Mesenchymal stem cell (in vitro differentiated cells and primary cell): Measurements from ENCODE around the gene TBL1X.

ENCODE experiments used
- DNase-seq: peaks from one replicate; pipeline ENCODE4 v3.0.0-alpha.2; 2013
- H2AFZ ChIP-seq: one replicate; pipeline ENCODE4 v1.6.1; 2013; ENCODE audit warnings: low read depth, mild to moderate bottlenecking, control low read depth, inconsistent platforms, low read length, moderate library complexity
- H2AK5ac ChIP-seq: 2 replicates; pipeline ENCODE4 v1.6.1; 2013; ENCODE audit warnings: low read length, moderate library complexity, mild to moderate bottlenecking, inconsistent platforms; ENCODE audit not compliant: severe bottlenecking
- H2BK120ac ChIP-seq: one replicate; pipeline ENCODE4 v1.6.1; 2013; ENCODE audit warnings: low read depth, mild to moderate bottlenecking, inconsistent platforms, low read length, moderate library complexity
- H2BK12ac ChIP-seq, 2 experiments: one replicate each; pipeline ENCODE4 v1.6.1; 2013; ENCODE audit warnings: inconsistent platforms in 2 of 2, low read length in 2 of 2, mild to moderate bottlenecking in 2 of 2, moderate library complexity in 2 of 2, control low read depth in 1 of 2
- H2BK15ac ChIP-seq: one replicate; pipeline ENCODE4 v1.6.1; 2013; ENCODE audit warnings: mild to moderate bottlenecking, low read depth, inconsistent platforms; ENCODE audit not compliant: poor library complexity, severe bottlenecking
- H2BK5ac ChIP-seq: 2 replicates; pipeline ENCODE4 v1.6.1; 2013; ENCODE audit warnings: low read depth, mild to moderate bottlenecking, low read length, control low read depth, inconsistent platforms; ENCODE audit not compliant: poor library complexity, severe bottlenecking
- H3K14ac ChIP-seq, 2 experiments: one replicate each; pipeline ENCODE4 v1.6.1; 2013; ENCODE audit warnings: inconsistent platforms in 2 of 2, low read length in 2 of 2, control low read depth in 1 of 2, mild to moderate bottlenecking in 1 of 2, moderate library complexity in 1 of 2
- H3K18ac ChIP-seq, 2 experiments: one replicate each; pipeline ENCODE4 v1.6.1; 2013; ENCODE audit warnings: inconsistent platforms in 2 of 2, low read length in 2 of 2, control low read depth in 1 of 2, low read depth in 1 of 2, mild to moderate bottlenecking in 1 of 2
- H3K23ac ChIP-seq, 2 experiments: one replicate each; pipeline ENCODE4 v1.6.1; 2013; ENCODE audit warnings: inconsistent platforms in 2 of 2, low read length in 2 of 2, mild to moderate bottlenecking in 2 of 2, moderate library complexity in 2 of 2, control low read depth in 1 of 2
- H3K27ac ChIP-seq: 2 replicates; pipeline ENCODE4 v1.5.1; 2013; ENCODE audit warnings: mild to moderate bottlenecking, moderate library complexity, low read length, control low read depth, inconsistent platforms; ENCODE audit not compliant: poor library complexity, severe bottlenecking
- H3K27me3 ChIP-seq, 2 experiments: 2 replicates each; pipeline versions ENCODE4 v1.6.1 to v1.7.0; 2013; ENCODE audit warnings: low read length in 2 of 2, mild to moderate bottlenecking in 2 of 2, moderate library complexity in 2 of 2, control low read depth in 1 of 2, inconsistent platforms in 1 of 2; ENCODE audit not compliant: control insufficient read depth in 1 of 2, insufficient read depth in 1 of 2
- H3K36me3 ChIP-seq, 2 experiments: 2 replicates each; pipeline versions ENCODE4 v1.6.1 to v1.7.0; 2013; ENCODE audit warnings: low read length in 2 of 2, control low read depth in 1 of 2, inconsistent platforms in 1 of 2, low read depth in 1 of 2, mild to moderate bottlenecking in 1 of 2; ENCODE audit not compliant: insufficient read depth in 2 of 2, control insufficient read depth in 1 of 2
- H3K4ac ChIP-seq, 2 experiments: one replicate each; pipeline ENCODE4 v1.6.1; 2013; ENCODE audit warnings: inconsistent platforms in 2 of 2, low read length in 2 of 2, mild to moderate bottlenecking in 2 of 2, moderate library complexity in 2 of 2, control low read depth in 1 of 2, low read depth in 1 of 2
- H3K4me1 ChIP-seq: 2 replicates; pipeline ENCODE4 v1.6.1; 2013; ENCODE audit warnings: low read depth, low read length, control low read depth; ENCODE audit not compliant: control insufficient read depth, insufficient read depth
- H3K4me2 ChIP-seq: 2 replicates; pipeline ENCODE4 v1.6.1; 2013; ENCODE audit warnings: low read length, mild to moderate bottlenecking, inconsistent platforms; ENCODE audit not compliant: poor library complexity, severe bottlenecking
- H3K4me3 ChIP-seq, 2 experiments: 2 replicates each; pipeline versions ENCODE4 v1.5.1 to v1.7.0; 2013; ENCODE audit warnings: low read length in 2 of 2, mild to moderate bottlenecking in 2 of 2, control low read depth in 1 of 2, low read depth in 1 of 2; ENCODE audit not compliant: insufficient read depth in 1 of 2
- H3K79me1 ChIP-seq: replicated peaks from 2 replicates; pipeline ENCODE4 v1.6.1; 2013; ENCODE audit warnings: mild to moderate bottlenecking, control low read depth, low read length, inconsistent platforms; ENCODE audit not compliant: poor library complexity, severe bottlenecking
- H3K9ac ChIP-seq: 2 replicates; pipeline ENCODE4 v1.7.0; 2013; ENCODE audit warnings: mild to moderate bottlenecking, low read length, moderate library complexity
- H3K9me3 ChIP-seq: 2 replicates; pipeline ENCODE4 v1.7.0; 2013; ENCODE audit warnings: mild to moderate bottlenecking, low read length; ENCODE audit not compliant: control insufficient read depth
- H4K8ac ChIP-seq: one replicate; pipeline ENCODE4 v1.6.1; 2013; ENCODE audit warnings: inconsistent platforms, mild to moderate bottlenecking, low read length, moderate library complexity
- H4K91ac ChIP-seq: one replicate; pipeline ENCODE4 v1.6.1; 2013; ENCODE audit warnings: mild to moderate bottlenecking, low read length, inconsistent platforms
- WGBS: methylation state at CpG from one replicate; pipeline ENCODE4 v1.1.7; 2013; ENCODE audit warnings: mixed read lengths; 5-methylcytosine and 5-hydroxymethylcytosine counted together

Gene TBL1X

GRCh38 chrX:9708923-9709553 lies 244.2 kb downstream of the TBL1X start:
- Histone ChIP-seq H3K27ac (no peak overlapping the region), H2BK120ac (no peak overlapping the region), H3K27me3 (no peaks in the 10 kb centered on the region), H3K18ac (no peak overlapping the region), H4K8ac (no peak overlapping the region), H2AK5ac (no peak overlapping the region), H3K4ac (no peak overlapping the region), H2AFZ (no peak overlapping the region), H3K9ac (no peak overlapping the region), H3K4me2 (no peak overlapping the region), H3K4me1 (peaks cover 3% of the 10 kb centered on the region), H3K79me1 (no peaks in the 10 kb centered on the region), H2BK15ac (no peak overlapping the region), H2BK12ac (no peak overlapping the region), H3K36me3 (peaks cover 23 to 39% of the 10 kb centered on the region in 2 experiments), H3K4me3 (no peak overlapping the region), H2BK5ac (no peak overlapping the region), H3K14ac (no peak overlapping the region), H4K91ac (no peak overlapping the region), H3K23ac (no peak overlapping the region), H3K9me3 (no peaks in the 10 kb centered on the region)
- peak; percentile 53 for DNase-seq
- 37% methylated on average over 16 of the region's 17 CpGs for WGBS

- H3K4me1 ChIP-seq, result peaks cover 3% of the 10 kb centered on the region
- H3K4me2 ChIP-seq, result no peak overlapping the region
- no peak overlapping the region for H2BK15ac ChIP-seq
- no peak overlapping the region for H3K4me3 ChIP-seq
- no peak overlapping the region for H3K9ac ChIP-seq
- H3K79me1 ChIP-seq, result peaks cover 3% of the 10 kb centered on the region
- H3K36me3 ChIP-seq, result peaks cover 35 to 41% of the 10 kb centered on the region in 2 experiments
- H2BK120ac ChIP-seq, result no peak overlapping the region
- peak; percentile 7 for DNase-seq
- no peak overlapping the region for H3K23ac ChIP-seq
- H3K18ac ChIP-seq, result no peak overlapping the region
- H2AK5ac ChIP-seq, result no peak overlapping the region
- H3K27me3 ChIP-seq, result no peaks in the 10 kb centered on the region
- 11% methylated on average over 5 of the region's 8 CpGs for WGBS
- H3K14ac ChIP-seq, result no peak overlapping the region
- no peak overlapping the region for H2BK12ac ChIP-seq
- H4K91ac ChIP-seq, result no peak overlapping the region
- H2AFZ ChIP-seq, result no peak overlapping the region
- H3K4ac ChIP-seq, result no peak overlapping the region
- H2BK5ac ChIP-seq, result no peak overlapping the region
- H4K8ac ChIP-seq, result no peak overlapping the region
- H3K9me3 ChIP-seq, result peaks cover 4% of the 10 kb centered on the region
- no peak overlapping the region for H3K27ac ChIP-seq
Measured at GRCh38 chrX:9710332-9710731, 245.5 kb downstream of the TBL1X start.

DNA sequence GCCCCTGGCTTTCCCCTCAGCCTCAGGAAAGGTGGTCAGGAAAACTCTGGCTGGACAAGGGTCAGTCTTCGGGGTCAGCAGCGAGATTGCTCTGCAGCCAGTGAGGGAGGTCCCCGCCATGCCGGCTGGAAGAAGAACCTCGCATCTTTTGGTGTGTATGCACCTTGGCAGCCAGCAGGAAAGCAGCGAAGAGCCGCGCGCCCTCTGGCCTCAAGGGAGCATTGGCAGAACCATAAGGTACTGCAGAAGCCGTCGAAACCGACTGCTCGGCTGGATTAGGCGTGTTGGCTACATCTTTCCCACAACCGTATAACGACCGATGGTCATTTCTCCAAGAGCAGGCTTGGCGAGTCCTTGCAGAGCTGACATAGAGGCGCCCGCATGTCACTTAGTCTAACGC lies 252.5 kb downstream of the TBL1X start:
- no peak overlapping the region for H3K4me2 ChIP-seq
- no peak overlapping the region for H2BK15ac ChIP-seq
- H2BK12ac ChIP-seq, result no peak overlapping the region
- no peak overlapping the region for H3K4me3 ChIP-seq
- H3K23ac ChIP-seq, result no peak overlapping the region
- no peak for DNase-seq
- H2AK5ac ChIP-seq, result no peak overlapping the region
- H3K9ac ChIP-seq, result no peak overlapping the region
- H3K4me1 ChIP-seq, result no peaks in the 10 kb centered on the region
- no peak overlapping the region for H3K18ac ChIP-seq
- H4K8ac ChIP-seq, result no peak overlapping the region
- peaks cover 5% of the 10 kb centered on the region for H3K79me1 ChIP-seq
- H3K27me3 ChIP-seq, result no peaks in the 10 kb centered on the region
- no peak overlapping the region for H3K27ac ChIP-seq
- H3K9me3 ChIP-seq, result peaks cover 23% of the 10 kb centered on the region
- no peak overlapping the region for H2BK5ac ChIP-seq
- no peak overlapping the region for H4K91ac ChIP-seq
- no peak overlapping the region for H2AFZ ChIP-seq
- 99% methylated on average over 21 of the region's 21 CpGs for WGBS
- H3K4ac ChIP-seq, result no peak overlapping the region
- peaks cover 51 to 61% of the 10 kb centered on the region in 2 experiments for H3K36me3 ChIP-seq
- H2BK120ac ChIP-seq, result no peak overlapping the region
- no peak overlapping the region for H3K14ac ChIP-seq

DNA sequence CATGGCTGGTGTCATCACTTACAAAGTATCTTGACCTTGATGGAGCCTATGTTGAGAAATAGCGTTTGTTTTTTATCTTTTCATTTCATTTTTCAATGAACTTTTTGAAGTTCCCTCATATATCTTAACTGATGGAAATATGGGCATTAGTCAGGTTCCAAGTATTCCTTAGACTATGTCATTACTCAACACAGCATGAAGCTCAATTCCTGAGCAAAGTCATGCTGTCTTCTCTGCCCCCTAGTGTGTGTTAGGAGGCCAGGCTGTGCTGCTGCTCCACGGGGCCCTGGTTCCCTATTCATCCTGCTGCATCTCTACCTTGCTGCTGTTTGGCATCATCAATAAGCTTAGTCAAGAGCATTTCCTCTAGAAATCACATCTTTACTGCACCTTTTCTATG lies 259.9 kb downstream of the TBL1X start:
- Histone ChIP-seq H3K27ac (peak overlapping the region; percentile 47), H2BK5ac (no peak overlapping the region), H3K9me3 (peaks cover 41% of the 10 kb centered on the region), H3K79me1 (no peaks in the 10 kb centered on the region), H3K4me1 (no peaks in the 10 kb centered on the region), H2AK5ac (no peak overlapping the region), H4K91ac (no peak overlapping the region), H3K23ac (no peak overlapping the region), H2BK12ac (no peak overlapping the region), H2AFZ (no peak overlapping the region), H3K27me3 (no peaks in the 10 kb centered on the region), H3K9ac (no peak overlapping the region), H3K4ac (no peak overlapping the region), H3K18ac (no peak overlapping the region), H4K8ac (no peak overlapping the region), H3K14ac (no peak overlapping the region), H3K4me3 (no peak overlapping the region), H2BK120ac (no peak overlapping the region), H3K36me3 (peaks cover 4 to 24% of the 10 kb centered on the region in 2 experiments), H3K4me2 (no peak overlapping the region), H2BK15ac (no peak overlapping the region)
- DNase-seq, result peak; percentile 25
- WGBS, result no CpG with 5 or more reads among the region's 2 CpGs
